Measurements from ENCODE around the gene HCFC1R1. TPM values are rescaled to one million over a fixed set of nuclear protein-coding genes. Genes with fewer than 3 reads are reported as not detected.

HCFC1R1 gene
- total RNA-seq, 4 donors from 2014 or later, result 41.8 to 124 (median 66.9) TPM

DNA sequence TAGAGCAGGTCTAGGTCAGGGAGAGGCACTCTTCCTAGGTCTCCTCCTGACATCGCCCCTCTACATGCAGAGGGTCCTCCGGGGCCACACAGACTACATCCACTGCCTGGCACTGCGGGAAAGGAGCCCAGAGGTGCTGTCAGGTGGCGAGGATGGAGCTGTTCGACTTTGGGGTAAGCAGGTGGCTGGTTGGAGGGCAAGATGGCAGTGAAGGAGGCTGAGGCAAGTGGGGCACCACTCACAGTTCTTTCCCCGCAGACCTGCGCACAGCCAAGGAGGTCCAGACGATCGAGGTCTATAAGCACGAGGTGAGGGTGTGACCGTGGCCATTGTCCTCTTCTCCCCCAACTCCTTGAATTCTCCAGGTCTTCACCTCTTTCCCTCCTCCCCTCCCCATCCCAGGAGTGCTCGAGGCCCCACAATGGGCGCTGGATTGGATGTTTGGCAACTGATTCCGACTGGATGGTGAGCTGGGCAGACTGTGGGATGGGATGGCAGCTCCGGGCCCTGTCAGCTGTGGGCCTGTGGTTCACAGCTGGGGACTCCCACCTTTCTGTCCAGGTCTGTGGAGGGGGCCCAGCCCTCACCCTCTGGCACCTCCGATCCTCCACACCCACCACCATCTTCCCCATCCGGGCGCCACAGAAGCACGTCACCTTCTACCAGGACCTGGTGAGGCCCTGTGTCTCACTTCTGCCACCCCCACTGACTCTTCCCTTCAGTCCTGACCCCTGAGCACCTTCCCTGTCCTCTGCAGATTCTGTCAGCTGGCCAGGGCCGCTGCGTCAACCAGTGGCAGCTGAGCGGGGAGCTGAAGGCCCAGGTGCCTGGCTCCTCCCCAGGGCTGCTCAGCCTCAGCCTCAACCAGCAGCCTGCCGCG, 3.1 kb upstream of the HCFC1R1 start:
- Histone ChIP-seq H3K9me3 (no peaks in the 10 kb centered on the region), H3K27ac (no peak overlapping the region), H3K4me3 (no peak overlapping the region), H3K36me3 (peaks cover 0 to 19% of the 10 kb centered on the region in 2 donors), H3K4me1 (peaks cover 27 to 41% of the 10 kb centered on the region in 2 donors), H3K27me3 (peaks cover 28 to 29% (median 28%) of the 10 kb centered on the region in 3 donors)
- in situ Hi-C loops (cut with MboI; ENCODE audit: low sequenced_read_pairs in 4 of 4) (no loop called here), intact Hi-C loops (cut with DNase I; ENCODE audit: low total_unique reads) (no loop called here)
- DNase-seq (no peak), ATAC-seq (no peak)
- TF ChIP-seq, protein P1, sequence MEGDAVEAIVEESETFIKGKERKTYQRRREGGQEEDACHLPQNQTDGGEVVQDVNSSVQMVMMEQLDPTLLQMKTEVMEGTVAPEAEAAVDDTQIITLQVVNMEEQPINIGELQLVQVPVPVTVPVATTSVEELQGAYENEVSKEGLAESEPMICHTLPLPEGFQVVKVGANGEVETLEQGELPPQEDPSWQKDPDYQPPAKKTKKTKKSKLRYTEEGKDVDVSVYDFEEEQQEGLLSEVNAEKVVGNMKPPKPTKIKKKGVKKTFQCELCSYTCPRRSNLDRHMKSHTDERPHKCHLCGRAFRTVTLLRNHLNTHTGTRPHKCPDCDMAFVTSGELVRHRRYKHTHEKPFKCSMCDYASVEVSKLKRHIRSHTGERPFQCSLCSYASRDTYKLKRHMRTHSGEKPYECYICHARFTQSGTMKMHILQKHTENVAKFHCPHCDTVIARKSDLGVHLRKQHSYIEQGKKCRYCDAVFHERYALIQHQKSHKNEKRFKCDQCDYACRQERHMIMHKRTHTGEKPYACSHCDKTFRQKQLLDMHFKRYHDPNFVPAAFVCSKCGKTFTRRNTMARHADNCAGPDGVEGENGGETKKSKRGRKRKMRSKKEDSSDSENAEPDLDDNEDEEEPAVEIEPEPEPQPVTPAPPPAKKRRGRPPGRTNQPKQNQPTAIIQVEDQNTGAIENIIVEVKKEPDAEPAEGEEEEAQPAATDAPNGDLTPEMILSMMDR (IDR thresholded peaks at IDR 0.05 in 4 of 5, conservative IDR thresholded peaks at IDR 0.05 in 1 of 5), result no peak
- TF ChIP-seq POLR2A (IDR thresholded peaks at IDR 0.05), result no peak

DNA sequence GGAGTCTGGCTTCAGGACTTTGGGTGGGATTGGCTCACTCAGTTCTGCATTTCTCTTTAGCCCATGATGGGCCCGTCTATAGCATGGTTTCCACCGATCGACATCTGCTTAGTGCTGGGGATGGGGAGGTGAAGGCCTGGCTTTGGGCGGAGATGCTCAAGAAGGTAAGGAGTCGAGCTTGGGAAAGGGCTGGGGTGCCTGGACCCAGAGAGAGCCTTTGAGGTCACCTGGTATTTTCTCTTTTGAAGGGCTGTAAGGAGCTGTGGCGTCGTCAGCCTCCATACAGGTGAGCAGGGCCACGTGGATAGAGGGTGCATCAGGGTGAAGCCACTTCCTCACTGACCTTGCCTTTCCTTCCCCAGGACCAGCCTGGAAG, 2.2 kb upstream of the HCFC1R1 start:
- in situ Hi-C loops (cut with MboI; ENCODE audit: low sequenced_read_pairs in 4 of 4), result no loop called here
- H3K9me3 ChIP-seq, result no peaks in the 10 kb centered on the region
- TF ChIP-seq, protein P1 (IDR thresholded peaks at IDR 0.05 in 4 of 5, conservative IDR thresholded peaks at IDR 0.05 in 1 of 5), result no peak
- no peak for TF ChIP-seq POLR2A (IDR thresholded peaks at IDR 0.05)
- H3K27ac ChIP-seq, result no peak overlapping the region
- H3K4me1 ChIP-seq, result peaks cover 32 to 49% of the 10 kb centered on the region in 2 donors
- DNase-seq (no peak), ATAC-seq (no peak)
- H3K36me3 ChIP-seq, result peaks cover 0 to 19% of the 10 kb centered on the region in 2 donors
- no peak overlapping the region for H3K4me3 ChIP-seq
- intact Hi-C loops (cut with DNase I; ENCODE audit: low total_unique reads), result no loop called here
- peaks cover 22 to 23% (median 23%) of the 10 kb centered on the region in 3 donors for H3K27me3 ChIP-seq

DNA sequence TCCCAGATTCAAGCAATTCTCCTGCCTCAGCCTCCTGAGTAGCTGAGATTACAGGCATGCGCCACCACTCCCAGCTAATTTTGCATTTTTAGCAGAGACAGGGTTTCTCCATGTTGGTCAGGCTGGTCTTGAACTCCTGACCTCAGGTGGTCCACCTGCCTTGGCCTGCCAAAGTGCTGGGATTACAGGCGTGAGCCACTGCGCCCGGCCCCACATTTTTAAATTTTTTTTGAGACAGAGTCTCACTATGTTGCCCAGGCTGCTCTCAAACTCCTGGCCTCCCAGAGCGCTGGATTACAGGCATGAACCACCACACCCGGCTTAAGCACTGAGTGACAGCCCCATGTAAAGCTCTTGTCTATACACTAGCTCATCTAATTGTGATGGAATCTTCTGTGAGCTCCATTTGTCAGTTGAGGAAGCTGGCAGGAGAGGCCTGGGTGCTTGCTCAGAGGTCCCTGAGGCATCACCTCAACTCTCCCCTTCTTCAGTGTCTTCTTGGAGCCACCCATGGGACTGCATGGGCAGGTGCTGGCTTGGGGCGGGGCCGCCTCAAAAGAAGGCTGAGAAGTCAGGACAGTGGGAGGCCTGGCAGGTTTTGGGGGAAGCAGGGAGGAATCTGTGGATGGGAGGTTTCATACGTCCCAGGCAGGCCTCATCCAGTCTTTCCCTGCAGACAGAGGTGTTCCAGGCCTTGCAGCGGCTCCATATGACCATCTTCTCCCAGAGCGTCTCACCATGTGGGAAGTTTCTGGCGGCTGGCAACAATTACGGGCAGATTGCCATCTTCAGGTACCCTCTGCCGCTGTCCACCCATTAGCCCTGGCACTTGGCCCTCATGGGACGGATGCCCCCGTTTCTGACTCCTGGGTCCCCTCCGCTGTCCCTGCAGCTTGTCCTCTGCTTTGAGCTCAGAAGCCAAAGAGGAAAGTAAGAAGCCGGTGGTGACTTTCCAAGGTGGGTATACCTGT, 1.6 kb upstream of the HCFC1R1 start:
- no peak for TF ChIP-seq POLR2A (IDR thresholded peaks at IDR 0.05)
- TF ChIP-seq, protein P1 (IDR thresholded peaks at IDR 0.05 in 4 of 5, conservative IDR thresholded peaks at IDR 0.05 in 1 of 5), result no peak
- Histone ChIP-seq H3K4me3 (no peak overlapping the region), H3K27me3 (peaks cover 16 to 17% (median 16%) of the 10 kb centered on the region in 3 donors), H3K27ac (no peak overlapping the region), H3K9me3 (no peaks in the 10 kb centered on the region), H3K36me3 (peaks cover 0 to 19% of the 10 kb centered on the region in 2 donors), H3K4me1 (peaks cover 32 to 56% of the 10 kb centered on the region in 2 donors)
- DNase-seq, result no peak
- intact Hi-C loops (cut with DNase I; ENCODE audit: low total_unique reads) (no loop called here), in situ Hi-C loops (cut with MboI; ENCODE audit: low sequenced_read_pairs in 4 of 4) (no loop called here)
- no peak for ATAC-seq

DNA sequence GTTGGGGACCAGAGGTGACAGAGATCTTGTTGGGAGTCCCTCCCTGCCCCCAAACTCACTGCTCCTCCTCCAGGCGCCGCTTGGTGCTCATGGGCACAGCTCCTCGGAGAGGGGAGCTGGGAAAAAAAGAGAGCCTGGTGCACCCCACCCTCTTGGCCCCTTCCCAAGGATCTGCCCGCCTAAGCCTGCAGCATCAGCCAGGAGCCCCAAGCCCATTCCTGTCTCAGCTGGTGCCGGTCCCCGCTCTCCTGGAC, 400 bp downstream of the HCFC1R1 start:
- Histone ChIP-seq H3K4me3 (peak overlapping the region; percentile 71 to 99 (median 82)), H3K27me3 (peaks cover 4 to 10% (median 5%) of the 10 kb centered on the region in 3 donors), H3K9me3 (no peaks in the 10 kb centered on the region), H3K27ac (peak overlapping the region; percentile 96 to 100 (median 98)), H3K36me3 (peaks cover 0 to 19% of the 10 kb centered on the region in 2 donors), H3K4me1 (peaks cover 32 to 59% of the 10 kb centered on the region in 2 donors)
- intact Hi-C loops (cut with DNase I; ENCODE audit: low total_unique reads) (loop anchor here (2.0 to 5.0 kb wide), 3 partner anchors 111 to 976 kb away; partner anchors contain the start of genes NTHL1, TSC2 and ZNF263), in situ Hi-C loops (cut with MboI; ENCODE audit: low sequenced_read_pairs in 4 of 4) (no loop called here)
- peak in 1 of 2 donors; percentile 53 for DNase-seq
- TF ChIP-seq, protein P1 (IDR thresholded peaks at IDR 0.05 in 4 of 5, conservative IDR thresholded peaks at IDR 0.05 in 1 of 5), result no peak
- no peak for TF ChIP-seq POLR2A (IDR thresholded peaks at IDR 0.05)
- no peak for ATAC-seq

All from gastrocnemius medialis (tissue), 4 donors.